ENCODE data around the gene PYDC1.

- TF ChIP-seq CTCF (IDR thresholded peaks at IDR 0.05; ENCODE audit: low read length): no peak
- no peak for TF ChIP-seq EZH2 (optimal IDR thresholded peaks at IDR 0.05; ENCODE audit: low read depth, low read length)
- no peak for TF ChIP-seq EZH2phosphoT487 (IDR thresholded peaks at IDR 0.05; ENCODE audit: low read length)
Observed at GRCh38 chr16:31182391-31182790, 34.5 kb downstream of the PYDC1 start.
